Ishikawa (cell line): ENCODE results near the gene SLC22A14.

ENCODE experiments used
- CEBPB ChIP-seq: IDR thresholded peaks from 2 replicates; pipeline ENCODE4 v1.6.1; 2012
- NFIC ChIP-seq: IDR thresholded peaks from 2 replicates; pipeline ENCODE4 v1.6.1; 2012
- RAD21 ChIP-seq: IDR thresholded peaks from 2 replicates; pipeline ENCODE4 v1.6.1; 2012; ENCODE audit warnings: low read depth
- TAF1 ChIP-seq: IDR thresholded peaks from 2 replicates; pipeline ENCODE4 v1.6.1; 2012; ENCODE audit warnings: low read depth, mild to moderate bottlenecking
- YY1 ChIP-seq: IDR thresholded peaks from 2 replicates; pipeline ENCODE4 v1.6.1; 2012; ENCODE audit warnings: low read depth

DNA sequence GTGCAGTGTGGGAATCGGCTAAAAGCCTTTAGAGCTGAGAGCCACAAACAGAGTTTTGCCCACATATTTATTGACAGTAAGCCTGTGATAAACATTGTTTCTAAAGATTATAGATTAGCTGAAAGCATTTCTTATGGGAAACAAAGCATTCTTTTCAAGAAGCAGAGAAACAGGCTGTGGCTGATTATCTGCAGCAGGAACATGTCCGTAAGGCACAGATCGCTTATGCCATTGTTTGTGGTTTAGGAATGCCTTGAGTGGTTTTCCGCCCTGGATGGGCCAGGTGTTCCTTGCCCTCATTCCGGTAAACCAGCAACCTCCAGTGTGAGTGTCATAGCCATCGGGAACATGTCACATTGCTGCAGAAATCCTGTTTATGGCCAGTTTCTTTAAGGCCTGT is 76.9 kb downstream of the SLC22A14 start:
- TF ChIP-seq NFIC (no peak), YY1 (no peak), CEBPB (no peak), TAF1 (no peak), RAD21 (no peak)
